Ecto neural progenitor cell (in vitro differentiated cells): ENCODE results near the gene IQCN.

Experiments
- DNase-seq: peaks from one replicate; pipeline ENCODE4 v3.0.0-alpha.2; 2018; ENCODE audit warnings: low spot score

Gene IQCN

DNA sequence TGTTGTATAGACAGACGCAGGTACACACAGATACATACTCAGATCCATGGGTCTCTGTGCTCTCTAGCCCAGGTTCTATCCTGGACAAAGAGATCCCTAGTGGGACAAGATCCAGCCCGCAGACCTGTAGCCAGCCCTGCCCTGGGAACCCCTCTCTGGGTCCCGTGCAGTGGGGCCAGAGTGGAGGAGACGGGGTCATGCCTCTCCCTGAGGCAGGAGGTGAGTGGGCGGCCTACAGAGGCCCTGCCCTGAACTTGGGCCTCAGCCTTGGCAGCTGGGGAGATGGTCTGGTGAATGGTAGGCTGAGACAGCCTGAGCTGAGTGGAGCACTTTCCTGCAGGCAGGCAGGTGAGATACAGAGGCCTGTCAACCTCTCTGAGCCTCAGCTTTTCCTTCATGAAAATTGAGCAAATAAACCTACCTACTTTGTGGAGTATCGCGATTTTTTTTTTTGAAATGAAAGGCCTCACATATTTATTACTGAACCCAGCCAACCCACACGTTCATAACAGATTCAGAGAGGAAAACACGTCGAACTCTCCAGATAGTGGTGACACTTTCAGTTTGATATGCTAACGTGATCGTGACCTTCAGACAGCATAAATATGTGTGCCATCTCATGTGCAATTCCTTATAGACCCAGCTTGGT is 10.6 kb upstream of the IQCN start:
- DNase-seq = no peak

DNA sequence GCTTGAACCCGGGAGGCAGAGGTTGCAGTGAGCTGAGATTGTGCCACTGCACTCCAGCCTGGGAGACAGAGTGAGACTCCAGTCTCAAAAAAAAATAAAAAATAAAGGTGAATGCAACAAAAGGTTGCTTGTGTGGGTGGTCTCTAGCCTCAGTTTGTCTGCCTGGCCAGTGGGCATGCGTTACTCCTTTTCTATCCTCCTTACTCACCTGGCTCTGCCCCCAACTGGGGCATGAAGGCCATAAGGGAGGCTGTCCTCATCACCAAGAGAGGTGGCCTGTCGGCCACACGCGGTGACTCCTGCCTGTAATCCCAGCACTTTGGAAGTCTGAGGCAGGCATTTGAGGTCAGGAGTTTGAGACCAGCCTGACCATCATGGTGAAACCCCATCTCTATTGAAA is 9.1 kb upstream of the IQCN start:
- no peak for DNase-seq

DNA sequence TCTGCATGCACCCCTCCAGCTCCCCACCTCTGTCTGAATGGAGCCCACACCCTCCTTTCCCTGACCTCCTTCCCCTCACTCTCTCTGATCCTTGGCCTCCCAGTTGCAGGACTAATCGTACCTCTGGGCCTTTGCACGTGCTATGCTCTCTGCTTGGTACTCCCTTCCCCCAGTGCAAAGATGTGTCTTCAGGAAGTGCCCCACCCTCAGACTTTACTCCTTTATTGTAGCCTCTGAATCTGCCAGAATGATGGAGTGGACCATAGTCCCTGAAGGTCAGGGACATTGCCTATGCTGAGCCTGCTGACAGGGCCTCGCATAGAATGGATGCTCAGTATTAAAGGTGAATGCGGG is 8.5 kb upstream of the IQCN start:
- no peak for DNase-seq

DNA sequence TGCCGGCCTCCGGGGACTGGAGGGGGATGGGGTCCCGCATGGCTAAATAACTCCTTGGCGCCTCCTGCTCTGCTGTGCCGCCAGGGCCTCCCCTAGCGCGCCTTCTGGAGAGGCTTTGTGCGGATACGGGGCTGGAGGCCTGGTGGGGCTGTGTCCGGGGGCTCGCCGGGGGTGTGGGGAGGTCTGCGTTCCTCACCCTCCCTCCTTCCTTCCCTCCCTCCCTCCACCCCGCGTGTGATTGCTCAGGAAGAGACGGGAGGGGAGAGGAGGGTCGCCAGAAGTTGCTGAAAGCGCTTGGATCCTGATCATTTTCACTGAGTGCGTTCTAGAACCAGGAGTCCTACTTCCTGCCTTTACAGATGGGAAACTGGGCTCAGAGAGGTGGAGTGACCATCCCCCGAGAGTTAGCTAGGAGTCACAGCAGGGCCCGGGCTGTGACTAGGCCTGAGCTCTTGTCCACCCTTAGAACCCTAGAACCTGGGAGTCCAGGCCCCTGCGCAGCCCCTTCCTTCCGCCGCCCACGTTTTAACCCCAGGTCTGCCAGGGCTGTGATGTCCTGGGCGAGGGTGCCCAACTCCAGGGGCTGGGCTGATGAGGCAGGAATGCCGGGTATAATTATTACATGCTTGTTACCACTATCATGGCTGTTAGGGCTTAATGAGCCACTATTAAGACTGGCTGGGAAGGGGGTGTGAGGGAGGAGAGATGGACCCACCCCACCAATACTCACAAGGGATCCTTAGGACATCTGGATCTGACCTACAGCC is 8.0 kb upstream of the IQCN start:
- no peak for DNase-seq

DNA sequence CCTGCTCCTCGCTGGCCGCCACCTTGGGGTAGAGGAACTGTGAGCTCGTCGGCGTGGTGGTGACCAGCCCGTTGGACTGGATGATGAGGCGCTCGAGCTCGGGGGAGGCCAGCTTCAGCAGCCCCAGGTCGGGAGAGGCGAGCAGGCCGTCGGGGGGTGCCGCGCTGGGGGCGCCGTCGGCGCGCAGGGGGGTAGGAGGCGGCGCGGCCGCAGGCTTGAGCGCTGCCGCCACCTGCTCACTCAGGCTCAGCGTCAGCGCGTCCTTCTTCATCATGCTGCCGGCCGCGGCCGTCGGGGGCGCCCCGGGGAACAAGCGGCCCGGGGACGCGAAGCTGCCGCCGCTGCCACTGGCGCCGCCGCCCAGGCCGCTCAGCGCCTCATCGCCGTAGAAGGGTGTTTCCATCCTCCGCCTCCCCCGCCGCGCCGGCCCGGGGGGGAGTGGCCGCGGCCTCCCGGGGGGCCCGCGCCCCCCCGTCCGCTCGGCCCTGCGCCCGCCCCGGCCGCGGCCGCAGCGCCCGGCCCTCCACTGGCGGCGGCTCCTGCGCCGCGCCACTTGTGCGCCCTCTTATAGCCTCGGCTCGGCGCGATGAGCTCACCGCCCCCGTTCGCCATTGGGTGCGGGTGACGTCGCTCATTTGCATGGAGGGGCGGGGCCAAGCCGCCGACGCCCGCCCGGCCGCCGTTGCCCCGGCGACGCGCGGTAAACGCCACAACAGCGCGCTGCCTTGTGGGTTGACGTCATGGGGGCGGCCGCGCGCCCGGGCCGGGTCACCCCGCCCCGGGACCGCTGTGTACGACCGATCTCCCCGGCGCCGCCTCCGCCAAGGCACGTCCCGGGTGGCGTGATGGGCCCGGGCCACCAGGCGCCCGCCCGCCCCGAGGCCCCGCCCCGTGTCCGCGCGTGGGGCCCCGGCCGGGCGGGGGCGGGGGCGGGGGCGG is 7.1 kb upstream of the IQCN start, which contains the start of gene JUND:
Gene JUND, minus strand, starts transcription at position 541 of the 939 bp plus-strand sequence. Its CDS starts 138 bp downstream, at position 403.
- DNase-seq = peak; percentile 98

DNA sequence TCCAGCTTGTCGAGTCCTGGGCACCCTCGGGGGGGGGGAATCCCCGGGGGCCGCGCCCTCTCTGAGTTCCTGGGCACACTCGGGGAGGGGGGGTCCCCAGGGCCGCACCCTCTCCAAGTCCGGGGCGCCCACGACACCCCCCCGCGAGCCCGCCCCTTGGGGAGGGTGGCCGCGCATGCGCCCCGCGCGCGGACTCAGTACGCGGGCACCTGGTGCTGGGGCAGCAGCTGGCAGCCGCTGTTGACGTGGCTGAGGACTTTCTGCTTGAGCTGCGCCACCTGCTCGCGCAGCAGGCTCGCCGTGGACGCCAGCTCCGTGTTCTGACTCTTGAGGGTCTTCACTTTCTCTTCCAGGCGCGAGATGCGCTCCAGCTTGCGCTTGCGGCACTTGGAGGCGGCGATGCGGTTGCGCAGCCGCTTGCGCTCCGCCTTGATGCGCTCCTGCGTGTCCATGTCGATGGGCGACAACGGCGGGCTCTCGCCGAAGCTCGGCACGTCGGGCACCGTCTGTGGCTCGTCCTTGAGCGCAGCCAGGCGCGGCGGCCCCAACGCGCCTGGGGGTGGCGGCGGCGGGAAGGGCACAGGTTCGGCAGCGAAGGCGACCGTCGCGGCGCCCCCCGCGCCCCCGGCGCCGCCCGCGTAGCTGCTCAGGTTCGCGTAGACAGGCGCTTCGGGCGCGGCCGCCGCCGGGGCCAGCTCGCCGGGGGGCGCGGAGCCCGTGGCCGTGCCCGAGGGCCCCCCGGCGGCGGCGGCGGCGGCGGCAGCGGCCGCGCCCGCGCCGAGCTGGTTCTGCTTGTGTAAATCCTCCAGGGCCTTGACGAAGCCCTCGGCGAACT is 6.2 kb upstream of the IQCN start:
- peak; percentile 76 for DNase-seq

DNA sequence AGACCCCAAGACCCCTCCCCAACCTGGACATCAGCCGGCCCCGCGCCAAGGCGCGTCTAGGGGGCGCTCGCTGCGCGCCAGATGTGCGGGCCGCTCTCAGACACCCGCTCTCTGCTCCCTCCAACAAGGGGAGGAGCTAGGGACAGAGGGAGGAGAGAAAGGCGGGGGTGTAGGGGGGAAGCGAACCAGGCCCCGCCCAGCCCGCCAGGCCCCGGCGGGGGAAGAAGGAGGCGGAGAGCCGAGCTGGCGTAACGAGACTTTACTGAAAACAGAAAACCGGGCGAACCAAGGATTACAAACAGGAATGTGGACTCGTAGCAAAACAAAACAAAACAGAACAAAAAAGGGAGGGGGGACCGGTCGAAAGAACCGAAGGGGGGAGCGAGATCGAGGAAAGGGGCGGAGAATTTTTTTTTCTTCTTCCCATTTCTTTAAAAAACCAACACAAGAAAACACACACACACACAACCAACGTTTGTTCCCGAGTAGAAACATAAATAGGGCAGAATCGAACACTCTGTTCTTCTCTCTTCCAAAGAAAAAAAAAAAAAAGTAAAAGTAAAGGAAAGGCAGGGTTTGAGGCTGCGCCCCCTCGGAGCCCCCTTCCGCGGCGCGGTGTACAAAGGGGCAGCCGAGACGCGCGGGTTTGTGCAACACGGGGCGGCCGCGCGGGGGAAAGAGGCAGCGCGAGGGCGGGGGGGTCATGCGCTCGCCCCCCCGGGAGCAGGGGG is 5.4 kb upstream of the IQCN start:
- DNase-seq = peak; percentile 96

DNA sequence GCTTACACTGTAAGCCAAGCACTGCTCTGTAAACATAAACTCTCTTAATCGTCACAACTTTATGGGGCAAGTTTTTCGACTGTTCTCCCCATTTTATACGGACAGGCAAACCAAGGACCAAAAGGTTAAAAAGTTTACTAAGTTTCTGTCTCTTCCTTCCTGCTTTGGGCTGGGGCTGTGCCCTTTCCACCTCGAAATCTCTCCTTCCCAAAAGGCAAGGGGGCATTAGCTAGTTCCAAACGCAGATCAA is 4.9 kb upstream of the IQCN start:
- no peak for DNase-seq

DNA sequence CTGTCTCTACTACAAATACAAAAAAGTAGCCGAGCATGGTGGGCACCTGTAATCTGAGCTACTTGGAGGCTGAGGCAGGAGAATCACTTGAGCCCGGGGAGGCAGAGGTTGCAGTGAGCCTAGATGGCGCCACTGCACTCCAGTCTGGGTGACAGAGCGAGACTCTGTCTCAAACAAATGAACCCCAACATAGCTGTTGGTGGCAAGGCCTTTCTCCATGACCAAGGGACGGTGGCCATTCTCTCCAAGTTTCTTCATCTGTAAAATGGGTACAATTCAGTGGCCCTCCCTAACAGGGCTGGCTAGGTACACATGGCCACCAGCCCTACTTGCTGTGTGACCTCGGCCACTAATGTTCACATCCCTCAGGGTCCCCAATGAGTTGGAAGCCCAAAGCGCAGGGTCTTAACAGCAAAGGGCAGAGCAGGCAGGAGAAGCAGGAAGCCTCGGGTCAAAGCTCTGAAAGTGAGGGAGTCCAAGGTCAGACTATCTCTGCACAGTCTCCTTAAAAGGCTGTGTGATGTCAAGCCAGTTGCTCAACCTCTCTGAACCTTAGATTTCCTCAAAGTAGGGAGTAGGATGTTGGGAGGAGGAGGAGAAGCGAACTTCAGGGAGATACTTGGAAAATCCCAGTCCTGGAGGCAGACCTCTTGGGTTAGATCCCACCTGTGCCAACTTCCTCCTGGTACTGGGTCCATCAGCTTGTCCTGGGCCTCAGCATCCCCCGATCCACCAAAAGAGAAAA is 4.4 kb upstream of the IQCN start:
- DNase-seq = no peak

DNA sequence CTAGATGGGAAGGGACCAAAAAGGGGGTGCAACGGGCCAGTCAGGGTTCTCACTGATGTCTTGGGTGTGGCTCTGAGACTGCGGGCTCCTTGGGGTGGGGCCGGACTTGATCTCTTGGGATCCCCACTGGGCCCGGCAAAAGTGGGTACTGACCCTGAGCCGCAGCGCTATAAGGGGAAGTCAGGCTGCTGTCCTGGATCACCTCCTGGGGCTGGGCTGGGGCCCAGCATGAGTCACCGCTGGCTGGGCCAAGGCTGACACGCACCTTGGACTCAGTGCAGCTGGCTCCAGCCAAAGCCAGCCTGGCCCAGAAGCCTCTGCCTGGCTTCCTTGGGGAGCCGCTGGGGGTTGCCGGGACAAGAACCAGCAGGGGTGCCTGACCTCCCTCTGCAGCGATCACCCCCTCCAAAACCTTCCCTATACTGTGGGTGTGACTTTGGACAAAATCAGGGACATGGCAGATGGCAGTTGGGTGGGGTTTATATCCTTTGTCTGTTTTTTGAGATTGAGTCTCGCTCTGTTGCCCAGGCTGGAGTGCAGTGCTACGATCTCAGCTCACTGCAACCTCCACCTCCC is 617 bp upstream of the IQCN start:
- DNase-seq = no peak

DNA sequence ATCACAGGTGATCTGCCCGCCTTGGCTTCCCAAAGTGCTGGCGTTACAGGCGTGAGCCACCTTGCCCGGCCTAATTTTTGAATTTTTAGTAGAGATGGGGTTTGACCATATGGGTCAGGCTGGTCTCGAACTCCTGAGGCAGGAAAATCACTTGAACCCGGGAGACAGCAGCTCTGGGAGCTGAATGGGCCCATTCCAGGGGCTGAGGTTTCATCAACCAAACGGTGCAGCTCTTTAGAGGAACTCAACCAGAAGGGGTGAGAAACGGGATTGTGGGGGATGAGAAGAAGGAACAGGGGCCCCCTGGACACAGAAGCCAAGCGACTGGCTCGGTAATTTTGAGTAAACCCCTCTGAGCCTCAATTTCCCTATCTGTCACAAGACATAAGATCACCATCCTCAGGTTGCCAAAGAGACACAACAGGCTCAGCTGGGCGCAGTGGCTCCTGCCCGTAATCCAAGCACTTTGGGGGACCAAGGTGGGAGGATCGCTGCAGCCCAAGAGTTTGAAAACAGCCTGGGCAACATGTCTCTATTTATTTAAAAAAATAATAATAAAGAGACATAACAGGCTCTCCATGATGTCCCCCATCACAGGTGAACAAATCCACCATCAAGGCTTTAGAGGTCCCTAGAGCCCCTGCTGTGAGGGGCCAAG is 562 bp downstream of the IQCN start:
- DNase-seq = no peak

DNA sequence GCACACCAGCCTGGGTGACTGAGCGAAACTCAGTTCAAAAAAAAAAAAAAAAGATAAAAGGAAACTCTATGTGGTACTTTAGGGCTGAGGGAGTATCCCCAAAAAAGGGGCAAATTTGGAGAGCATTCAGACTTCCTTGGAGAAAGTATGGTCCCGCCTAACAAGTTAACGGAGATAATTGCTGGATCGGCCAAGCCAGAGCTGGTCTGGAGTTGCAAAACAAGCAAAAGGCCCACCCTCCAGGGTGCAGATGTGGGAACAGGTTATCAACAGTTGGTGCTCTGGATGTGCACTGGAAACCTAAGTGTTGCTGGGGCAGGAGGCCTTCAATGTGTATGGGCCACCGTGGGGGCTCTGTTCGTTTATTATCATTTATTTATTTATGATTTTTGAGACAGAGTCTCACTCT is 2.8 kb downstream of the IQCN start:
- DNase-seq = no peak

DNA sequence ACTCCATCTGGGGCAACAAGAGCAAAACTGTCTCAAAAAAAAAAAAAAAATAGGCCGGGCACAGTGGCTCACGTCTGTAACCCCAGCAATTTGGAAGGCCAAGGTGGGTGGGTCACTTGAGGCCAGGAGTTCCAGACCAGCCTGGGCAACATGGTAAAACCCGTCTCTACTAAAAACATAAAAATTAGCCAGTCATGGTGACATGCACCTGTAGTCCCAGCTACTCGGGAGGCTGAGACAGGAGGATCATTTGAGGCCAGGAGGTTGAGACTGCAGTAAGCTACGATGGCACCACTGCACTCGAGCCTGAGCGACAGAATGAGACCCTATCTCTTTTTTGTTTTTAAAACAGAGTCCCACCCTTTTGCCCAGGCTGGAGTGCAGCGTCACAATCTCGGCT is 3.9 kb downstream of the IQCN start:
- no peak for DNase-seq

DNA sequence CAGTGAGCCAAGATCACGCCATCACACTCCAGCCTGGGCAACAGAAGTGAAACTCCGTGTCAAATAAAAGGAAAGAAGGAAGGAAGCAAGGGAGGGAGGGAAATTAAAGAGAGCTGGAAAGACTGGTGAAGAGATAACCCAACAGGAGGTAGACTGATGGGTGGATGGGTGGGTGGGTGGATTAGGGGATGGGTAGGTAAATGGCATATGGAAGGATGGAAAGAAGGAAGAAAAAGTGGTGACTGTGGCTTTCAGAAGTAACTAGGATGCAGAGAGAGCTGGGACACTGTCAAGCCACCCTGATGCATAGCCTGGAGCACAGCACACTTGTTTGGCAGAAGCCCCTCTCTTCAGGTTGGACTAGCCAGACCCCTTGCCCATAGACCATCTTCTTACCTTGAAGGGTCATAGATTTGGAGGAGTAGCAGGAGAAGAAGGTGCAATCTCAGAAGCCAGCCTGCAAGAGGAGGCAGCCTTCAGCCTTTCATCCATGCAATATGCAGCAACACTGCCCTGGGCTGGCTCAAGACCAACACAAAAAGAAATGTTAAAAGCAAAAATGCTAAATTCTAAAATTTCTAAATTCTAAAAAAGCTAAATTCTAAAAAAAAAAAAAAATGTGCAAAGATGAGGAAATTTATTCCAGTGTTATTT is 5.1 kb downstream of the IQCN start:
- DNase-seq = no peak

DNA sequence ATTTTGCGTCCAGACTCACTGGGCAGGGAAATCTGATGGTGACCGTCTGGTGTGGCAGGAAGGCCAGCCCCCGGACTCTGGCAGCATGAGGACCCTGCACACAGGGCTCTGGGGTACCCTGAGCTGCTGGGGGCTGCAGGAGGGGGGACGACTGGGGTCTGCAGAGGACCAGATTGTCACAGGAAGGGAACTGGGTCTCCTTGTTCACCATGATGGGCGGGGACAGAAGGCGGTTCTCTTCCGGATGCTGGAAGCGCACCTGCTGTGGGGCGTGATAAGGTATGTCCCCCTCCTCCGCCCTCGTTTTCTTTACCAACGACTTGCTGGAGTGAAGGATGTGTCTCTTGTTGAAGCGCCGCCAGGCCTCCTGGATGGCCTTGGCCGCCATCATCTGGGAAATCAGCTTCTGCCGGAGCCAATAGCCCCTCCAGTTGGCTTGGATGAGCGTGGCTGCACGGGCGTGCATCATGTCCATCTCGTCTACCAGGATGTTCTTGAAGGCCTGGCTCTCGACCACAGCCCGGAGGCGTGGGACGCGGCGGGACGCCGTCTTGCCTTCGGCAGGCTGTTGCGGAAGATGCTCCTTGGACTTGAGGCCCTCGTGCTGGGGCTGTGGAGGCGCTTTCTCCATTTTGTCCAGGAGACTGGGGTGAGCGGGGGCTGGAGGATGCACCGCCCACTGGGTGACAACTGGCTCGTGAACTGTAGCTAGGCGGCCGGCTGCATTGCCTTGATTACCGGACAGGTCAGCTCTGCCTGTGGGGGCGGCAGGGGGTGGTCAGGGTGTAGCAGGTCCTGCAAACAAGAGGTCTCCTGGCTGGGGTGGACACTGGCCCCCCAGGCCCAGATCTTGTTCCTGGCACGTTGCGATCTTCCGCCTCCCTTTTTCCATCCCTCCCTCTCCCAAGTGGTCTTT is 7.2 kb downstream of the IQCN start:
- DNase-seq = no peak

DNA sequence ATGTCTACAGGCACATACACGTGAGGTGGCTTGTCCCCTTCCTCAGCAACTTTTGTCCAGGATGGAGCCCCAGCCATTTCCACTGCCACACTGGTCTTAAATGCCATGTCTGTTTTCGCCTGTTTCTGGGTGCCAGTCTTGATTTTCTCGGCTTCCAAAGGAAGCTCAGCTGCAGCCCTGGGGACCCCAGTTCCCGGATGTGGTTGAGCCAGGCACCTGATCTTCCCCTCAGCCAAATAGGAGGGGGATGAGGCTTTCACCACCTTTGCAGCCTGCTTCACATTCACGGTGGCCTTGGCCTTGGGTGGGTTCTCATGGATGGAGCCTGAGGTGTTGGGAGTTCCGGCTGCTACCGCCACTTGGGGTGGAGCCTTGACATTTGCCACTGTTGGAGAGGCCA is 8.7 kb downstream of the IQCN start:
- DNase-seq = no peak

DNA sequence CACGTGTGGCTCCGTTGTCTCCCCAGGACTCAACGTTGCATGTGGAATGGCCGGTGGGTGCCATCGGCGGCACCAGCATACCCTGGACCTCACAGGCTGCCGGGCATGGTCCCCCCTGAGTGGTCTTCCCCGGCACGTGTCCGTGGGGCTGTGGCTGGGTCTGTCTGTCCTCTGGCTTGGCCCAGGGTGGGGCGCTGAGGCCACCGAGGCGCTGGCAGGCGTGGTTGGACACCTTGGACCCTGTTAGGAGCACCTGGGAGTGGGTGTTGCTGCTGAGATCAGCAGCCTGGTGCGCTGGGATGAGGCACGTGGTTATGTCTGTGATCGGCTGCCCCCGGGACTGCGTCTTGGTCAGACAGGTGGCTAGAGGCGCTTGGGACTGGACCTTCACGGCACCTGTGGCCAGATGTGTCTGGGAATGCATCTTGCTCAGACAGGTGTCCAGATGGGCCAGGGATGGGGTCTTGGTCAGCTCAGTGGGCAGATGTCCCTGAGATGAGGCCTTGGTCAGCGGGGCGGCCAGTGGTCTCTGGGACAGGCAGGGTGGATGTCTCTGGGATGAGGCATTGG is 9.2 kb downstream of the IQCN start:
- DNase-seq = no peak
